Peyer's patch (tissue), 4 donors: ENCODE data around the gene TCAF1.

Experiments
- POLR2A ChIP-seq, 2 donors: fragments of 450-650 bp; IDR thresholded peaks; one replicate each; pipeline ENCODE4 v1.5.1; 2017; ENCODE audit warnings: antibody characterized with exemption in 2 of 2, mild to moderate bottlenecking in 2 of 2, moderate library complexity in 2 of 2
- TF ChIP-seq, protein P1 (sequence below), 6 experiments: fragments of 450-650 bp in 4 of 6; fragments of 200-600 bp in 2 of 6; sonication (generic) in 1 of 6; IDR thresholded peaks; one replicate each; pipeline ENCODE4 v1.5.1; 2017 to 2019; ENCODE audit warnings: antibody characterized with exemption in 6 of 6, mild to moderate bottlenecking in 3 of 6, moderate library complexity in 1 of 6

DNA sequence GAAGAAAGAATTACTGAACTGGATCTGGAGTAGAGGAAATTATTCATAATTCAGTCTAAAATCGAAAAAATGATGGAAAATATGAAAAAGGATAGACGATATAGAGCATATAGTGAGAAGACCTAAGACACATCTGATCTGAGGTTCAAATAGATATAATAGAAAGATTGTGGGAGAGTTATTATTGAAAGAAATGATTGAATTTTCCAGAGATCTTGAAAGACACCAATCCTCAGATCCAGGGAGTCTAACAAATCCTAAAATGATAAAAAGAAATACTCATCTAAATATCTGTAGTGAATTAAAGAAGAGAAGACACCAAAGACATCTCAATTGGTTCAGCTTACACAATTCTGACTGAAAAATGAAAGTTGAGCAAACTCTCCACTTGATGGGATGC is 12.9 kb downstream of the TCAF1 start:
- TF ChIP-seq, protein P1, sequence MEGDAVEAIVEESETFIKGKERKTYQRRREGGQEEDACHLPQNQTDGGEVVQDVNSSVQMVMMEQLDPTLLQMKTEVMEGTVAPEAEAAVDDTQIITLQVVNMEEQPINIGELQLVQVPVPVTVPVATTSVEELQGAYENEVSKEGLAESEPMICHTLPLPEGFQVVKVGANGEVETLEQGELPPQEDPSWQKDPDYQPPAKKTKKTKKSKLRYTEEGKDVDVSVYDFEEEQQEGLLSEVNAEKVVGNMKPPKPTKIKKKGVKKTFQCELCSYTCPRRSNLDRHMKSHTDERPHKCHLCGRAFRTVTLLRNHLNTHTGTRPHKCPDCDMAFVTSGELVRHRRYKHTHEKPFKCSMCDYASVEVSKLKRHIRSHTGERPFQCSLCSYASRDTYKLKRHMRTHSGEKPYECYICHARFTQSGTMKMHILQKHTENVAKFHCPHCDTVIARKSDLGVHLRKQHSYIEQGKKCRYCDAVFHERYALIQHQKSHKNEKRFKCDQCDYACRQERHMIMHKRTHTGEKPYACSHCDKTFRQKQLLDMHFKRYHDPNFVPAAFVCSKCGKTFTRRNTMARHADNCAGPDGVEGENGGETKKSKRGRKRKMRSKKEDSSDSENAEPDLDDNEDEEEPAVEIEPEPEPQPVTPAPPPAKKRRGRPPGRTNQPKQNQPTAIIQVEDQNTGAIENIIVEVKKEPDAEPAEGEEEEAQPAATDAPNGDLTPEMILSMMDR (IDR thresholded peaks at IDR 0.05) = no peak
- no peak for TF ChIP-seq POLR2A (IDR thresholded peaks at IDR 0.05)
